IMR-90 (cell line): Measurements from ENCODE around the gene MPND.

ENCODE experiments used
- BHLHE40 ChIP-seq: fragments of 150-350 bp; IDR thresholded peaks from 2 replicates; pipeline ENCODE4 v1.6.1; 2016; ENCODE audit warnings: mild to moderate bottlenecking, low read depth, low read length
- CEBPB ChIP-seq: IDR thresholded peaks from 2 replicates; pipeline ENCODE4 v1.6.1; 2012; ENCODE audit warnings: low read depth, low read length, improper control_type of control experiment
- CHD1 ChIP-seq: IDR thresholded peaks from 2 replicates; pipeline ENCODE4 v1.6.1; 2012; ENCODE audit warnings: low read depth, low read length, improper control_type of control experiment
- CTCF ChIP-seq: conservative IDR thresholded peaks from 2 replicates; pipeline ENCODE4 v1.5.1; 2012; ENCODE audit warnings: mild to moderate bottlenecking, low read depth, low read length, improper control_type of control experiment
- ELK1 ChIP-seq: fragments of 150-350 bp; IDR thresholded peaks from 2 replicates; pipeline ENCODE4 v1.6.1; 2016; ENCODE audit warnings: low read depth, mild to moderate bottlenecking, low read length, moderate library complexity, borderline replicate concordance
- FOS ChIP-seq: fragments of 150-350 bp; IDR thresholded peaks from 2 replicates; pipeline ENCODE4 v1.6.1; 2016; ENCODE audit warnings: low read depth, low read length
- NFE2L2 ChIP-seq: fragments of 150-350 bp; IDR thresholded peaks from 2 replicates; pipeline ENCODE4 v1.6.1; 2016; ENCODE audit warnings: low read depth, mild to moderate bottlenecking, low read length
- POLR2A ChIP-seq: IDR thresholded peaks from 2 replicates; pipeline ENCODE4 v1.6.1; 2012; ENCODE audit warnings: mild to moderate bottlenecking, low read depth, low read length
- RAD21 ChIP-seq: IDR thresholded peaks from 2 replicates; pipeline ENCODE4 v1.6.1; 2012; ENCODE audit warnings: low read length, improper control_type of control experiment
- RFX5 ChIP-seq: IDR thresholded peaks from 2 replicates; pipeline ENCODE4 v1.8.0; 2012; ENCODE audit warnings: low read depth, mild to moderate bottlenecking, low read length, moderate library complexity
- SMC3 ChIP-seq: fragments of 150-350 bp; IDR thresholded peaks from 2 replicates; pipeline ENCODE4 v1.6.1; 2016; ENCODE audit warnings: low read depth, mild to moderate bottlenecking, antibody characterized with exemption, low read length, moderate library complexity
- USF2 ChIP-seq: fragments of 150-350 bp; IDR thresholded peaks from 2 replicates; pipeline ENCODE4 v1.6.1; 2017; ENCODE audit warnings: mild to moderate bottlenecking, antibody characterized with exemption, low read length, low read depth

DNA sequence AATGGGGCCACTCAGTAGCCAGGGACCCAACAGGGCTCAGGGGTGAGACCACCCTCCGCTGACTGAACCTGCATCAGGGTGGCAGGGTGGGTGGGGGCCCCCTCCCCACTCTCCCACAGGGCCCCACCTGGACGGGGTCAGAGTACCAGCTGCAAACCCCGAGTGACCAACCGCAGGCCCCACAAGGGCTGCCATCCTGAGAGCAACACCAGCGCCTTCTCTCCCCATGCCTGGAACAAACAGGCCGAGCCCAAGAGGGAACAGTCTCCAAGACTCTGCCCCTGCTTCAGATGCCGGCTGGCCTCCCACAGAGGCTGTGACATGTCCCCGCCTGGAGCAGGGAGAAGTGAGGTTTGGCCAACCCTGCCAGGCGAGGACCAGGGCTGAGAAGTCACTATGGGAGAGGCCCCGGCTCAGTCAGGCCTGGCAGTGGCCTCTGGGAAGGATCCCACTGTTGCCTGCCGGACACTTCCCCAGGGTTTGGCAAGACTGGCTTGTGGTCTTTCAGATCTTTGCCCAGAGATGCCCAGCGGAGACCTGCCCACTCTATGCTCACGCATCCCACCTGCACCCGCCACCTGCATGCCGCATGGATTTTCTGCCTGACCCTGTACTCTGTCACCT is 27.2 kb downstream of the MPND start:
- no peak for TF ChIP-seq CTCF
- no peak for TF ChIP-seq POLR2A
- TF ChIP-seq RAD21: no peak
- TF ChIP-seq SMC3: no peak
- no peak for TF ChIP-seq NFE2L2
- no peak for TF ChIP-seq USF2
- no peak for TF ChIP-seq CEBPB
- TF ChIP-seq BHLHE40: no peak
- TF ChIP-seq CHD1: no peak
- no peak for TF ChIP-seq ELK1
- TF ChIP-seq FOS: no peak
- no peak for TF ChIP-seq RFX5
